Endothelial cell of coronary artery (primary cell): Measurements from ENCODE around the gene EGF. TPM values are rescaled to one million over a fixed set of nuclear protein-coding genes. Genes with fewer than 3 reads are reported as not detected.

ENCODE experiments used
- total RNA-seq: library from RNA; depleted of rRNA; stranded (reverse); fragments of >200 nt; gene quantifications from 2 replicates; pipeline ENCODE4 v1.2.3, GENCODE V29; 2014

Gene EGF
- under 0.01 TPM in 1 of 2 replicates, not detected in the other for total RNA-seq

DNA sequence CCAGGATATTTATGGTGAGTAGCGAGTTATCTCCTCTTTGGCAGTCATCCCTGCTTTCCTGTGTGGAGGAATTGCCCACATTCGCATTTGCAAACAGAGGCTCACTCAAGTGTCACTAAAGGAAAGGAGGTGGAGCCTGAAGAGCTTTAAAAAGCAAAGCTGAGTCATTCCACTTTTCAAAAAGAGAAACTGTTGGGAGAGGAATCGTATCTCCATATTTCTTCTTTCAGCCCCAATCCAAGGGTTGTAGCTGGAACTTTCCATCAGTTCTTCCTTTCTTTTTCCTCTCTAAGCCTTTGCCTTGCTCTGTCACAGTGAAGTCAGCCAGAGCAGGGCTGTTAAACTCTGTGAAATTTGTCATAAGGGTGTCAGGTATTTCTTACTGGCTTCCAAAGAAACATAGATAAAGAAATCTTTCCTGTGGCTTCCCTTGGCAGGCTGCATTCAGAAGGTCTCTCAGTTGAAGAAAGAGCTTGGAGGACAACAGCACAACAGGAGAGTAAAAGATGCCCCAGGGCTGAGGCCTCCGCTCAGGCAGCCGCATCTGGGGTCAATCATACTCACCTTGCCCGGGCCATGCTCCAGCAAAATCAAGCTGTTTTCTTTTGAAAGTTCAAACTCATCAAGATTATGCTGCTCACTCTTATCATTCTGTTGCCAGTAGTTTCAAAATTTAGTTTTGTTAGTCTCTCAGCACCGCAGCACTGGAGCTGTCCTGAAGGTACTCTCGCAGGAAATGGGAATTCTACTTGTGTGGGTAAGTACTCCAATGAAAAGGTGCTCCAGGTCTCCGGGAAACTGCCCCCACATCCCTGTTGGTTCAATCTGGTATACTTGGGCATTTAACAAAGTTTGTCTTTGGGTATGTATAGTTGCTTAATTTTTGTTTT is at the start of gene EGF:
EGF (plus strand) TSS at position 178 of the 890 bp plus-strand sequence; CDS start at position 631, 453 bp downstream.

Other genes with a start within 250 kb of the EGF start
- 35.2 and 56.1 TPM in 2 replicates for gene CASP6, start 209.4 kb upstream of the EGF start, total RNA-seq
- 27.9 and 39.2 TPM in 2 replicates for gene PLA2G12A, start 182.8 kb upstream of the EGF start, total RNA-seq
- 9.5 and 16.6 TPM in 2 replicates for gene CFI, start 110.9 kb upstream of the EGF start, total RNA-seq
- gene GAR1, start 97.1 kb upstream of the EGF start, total RNA-seq, result 4.4 and 6.2 TPM in 2 replicates
- gene RRH, start 84.9 kb upstream of the EGF start, total RNA-seq, result 0.09 TPM in 1 of 2 replicates, not detected in the other
- under 0.01 and 0.09 TPM in 2 replicates for gene LRIT3, start 64.8 kb upstream of the EGF start, total RNA-seq